Measurements from ENCODE around the gene LEFTY1.
"Not testable (repeated sequence)": the region's sequence is repeated elsewhere in the genome, so short reads cannot be mapped to it uniquely, and the experiment has no call there.

The LEFTY1 gene

DNA sequence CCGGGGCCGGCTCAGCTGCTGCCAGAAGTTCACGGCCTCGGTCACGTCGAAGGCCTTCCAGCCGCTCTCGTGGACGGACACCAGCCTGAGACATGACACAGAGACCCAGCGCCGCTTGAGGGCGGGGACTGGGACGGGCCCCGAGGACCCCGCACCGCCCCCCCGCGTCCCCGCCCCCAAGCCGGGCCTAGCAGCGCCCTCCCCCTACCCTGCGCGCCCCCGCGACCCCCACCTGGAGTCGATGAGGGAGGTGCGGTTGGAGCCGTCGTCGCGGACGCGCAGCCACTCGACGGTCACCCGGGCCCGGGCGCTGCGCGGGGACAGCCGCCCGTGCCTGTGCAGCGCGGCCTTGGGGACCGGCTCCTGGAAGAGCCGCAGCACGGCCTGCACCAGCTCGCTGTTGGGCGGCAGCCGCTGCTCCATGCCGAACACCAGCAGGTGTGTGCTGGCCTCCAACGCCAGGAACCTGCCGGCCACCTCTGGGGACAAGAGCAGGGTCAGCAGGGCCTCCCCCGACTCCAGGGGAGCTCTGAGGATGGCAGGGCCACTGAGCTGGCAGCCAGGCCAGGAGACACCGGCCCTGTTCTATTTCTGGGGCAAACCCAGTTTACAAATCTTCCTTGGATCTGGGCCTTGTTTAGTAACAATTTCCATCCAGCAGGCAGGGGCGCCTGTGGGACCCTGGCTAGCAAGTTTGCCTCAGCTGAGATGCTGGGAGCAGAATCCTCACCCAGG, 1.2 kb downstream of the LEFTY1 start:
- DNase-seq (ENCODE audit: low read depth), result not testable (repeated sequence)

DNA sequence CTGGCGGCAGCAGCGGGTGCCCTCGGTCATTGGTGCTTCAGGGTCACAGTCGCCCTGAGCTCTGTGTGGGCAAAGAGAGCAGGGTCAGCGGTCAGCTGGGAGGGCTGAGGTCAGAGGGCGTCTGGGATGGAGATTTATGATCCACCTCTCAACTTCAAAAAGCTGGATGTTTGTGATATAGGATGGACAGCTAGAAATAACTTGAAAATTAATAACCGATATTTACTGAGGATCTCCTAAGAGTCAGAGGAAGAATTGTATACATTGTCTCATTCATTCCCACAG, 2.0 kb downstream of the LEFTY1 start:
- no peak for DNase-seq (ENCODE audit: low read depth)

DNA sequence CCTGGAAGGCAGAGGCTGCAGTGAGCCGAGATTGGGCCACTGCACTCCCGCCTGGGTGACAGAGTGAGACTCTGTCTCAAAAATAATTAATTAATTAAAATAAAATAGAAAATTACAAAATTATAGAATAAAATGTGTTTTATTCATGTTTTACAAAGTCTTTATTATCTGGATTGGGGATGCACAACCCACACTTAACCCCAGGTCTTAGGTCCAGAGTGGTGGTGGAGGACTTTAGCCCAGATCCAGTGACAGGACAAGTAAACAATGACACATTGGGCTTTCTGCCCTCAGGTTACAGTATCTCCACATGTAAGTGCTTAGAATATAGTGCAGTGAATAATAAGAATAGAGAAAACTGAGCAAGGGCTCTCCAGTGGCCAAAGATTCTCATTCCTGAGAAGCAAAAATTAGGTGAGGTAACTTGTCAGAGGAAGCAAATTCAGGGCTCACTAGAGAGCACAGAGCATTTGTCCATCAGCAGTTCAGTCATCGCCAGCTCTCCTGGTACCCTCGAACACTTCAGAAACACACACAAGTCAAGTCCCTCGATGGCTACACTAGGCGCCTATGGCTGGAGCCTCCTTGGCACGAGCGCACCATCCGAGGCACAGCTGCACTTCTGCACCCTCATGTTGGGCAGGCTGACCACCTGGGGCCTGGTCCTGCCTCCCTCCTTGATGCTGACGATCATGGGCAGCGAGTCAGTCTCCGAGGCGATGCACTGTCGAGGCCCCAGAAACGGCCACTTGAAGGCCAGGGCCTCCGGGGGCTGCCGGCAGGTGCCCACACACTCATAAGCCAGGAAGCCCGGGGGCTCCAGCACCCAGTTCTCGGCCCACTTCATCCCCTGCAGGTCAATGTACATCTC, 2.6 kb downstream of the LEFTY1 start:
- DNase-seq (ENCODE audit: low read depth), result peak; percentile 41

DNA sequence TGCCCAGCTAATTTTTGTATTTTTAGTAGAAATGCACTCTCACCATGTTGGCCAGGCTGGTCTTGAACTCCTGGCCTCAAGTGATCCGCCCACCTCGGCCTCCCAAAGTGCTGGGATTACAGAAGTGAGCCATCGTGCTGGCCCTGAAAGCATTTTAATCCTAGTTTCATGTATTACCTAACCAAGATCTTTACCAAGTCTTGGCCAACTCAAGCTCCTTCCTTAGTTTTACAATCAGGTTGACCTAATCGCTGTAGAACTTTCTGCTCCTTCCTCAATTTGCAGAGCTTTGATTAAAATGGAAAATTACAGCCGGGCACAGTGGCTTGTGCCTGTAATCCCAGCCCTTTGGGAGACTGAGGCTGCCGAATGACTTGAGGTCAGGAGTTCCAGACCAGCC, 3.6 kb downstream of the LEFTY1 start:
- DNase-seq (ENCODE audit: low read depth), result no peak

DNA sequence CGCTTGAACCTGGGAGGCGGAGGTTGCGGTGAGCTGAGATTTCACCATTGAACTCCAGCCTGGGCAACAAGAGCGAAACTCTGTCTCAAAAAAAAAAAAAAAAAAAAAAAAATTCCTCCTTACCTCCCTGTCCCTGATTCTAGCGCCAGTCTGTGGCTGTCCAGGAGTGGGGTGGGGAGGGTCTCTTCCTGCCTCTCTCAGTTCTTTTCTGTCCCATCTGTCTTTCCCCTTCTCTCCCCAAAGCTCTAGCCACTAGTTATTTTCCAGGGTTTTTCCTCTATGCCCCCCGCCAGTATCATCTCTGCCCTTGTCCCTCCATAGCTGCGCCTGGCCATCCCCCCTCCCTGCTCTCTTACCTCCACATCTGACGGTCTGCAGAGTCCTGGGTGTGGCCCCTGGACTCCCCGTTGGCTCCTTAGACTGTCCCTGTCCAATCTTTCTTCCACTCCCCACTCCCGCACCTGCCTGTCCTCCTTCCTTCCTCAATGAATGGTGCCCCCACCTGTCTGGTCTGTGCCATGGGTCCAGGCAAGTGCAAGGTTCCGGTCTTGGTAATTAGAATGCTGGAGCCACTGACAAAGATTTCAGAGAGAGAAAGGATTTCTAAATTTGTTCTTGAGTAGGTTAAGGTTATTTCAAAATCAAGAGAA, 5.2 kb downstream of the LEFTY1 start:
- DNase-seq (ENCODE audit: low read depth), result no peak

DNA sequence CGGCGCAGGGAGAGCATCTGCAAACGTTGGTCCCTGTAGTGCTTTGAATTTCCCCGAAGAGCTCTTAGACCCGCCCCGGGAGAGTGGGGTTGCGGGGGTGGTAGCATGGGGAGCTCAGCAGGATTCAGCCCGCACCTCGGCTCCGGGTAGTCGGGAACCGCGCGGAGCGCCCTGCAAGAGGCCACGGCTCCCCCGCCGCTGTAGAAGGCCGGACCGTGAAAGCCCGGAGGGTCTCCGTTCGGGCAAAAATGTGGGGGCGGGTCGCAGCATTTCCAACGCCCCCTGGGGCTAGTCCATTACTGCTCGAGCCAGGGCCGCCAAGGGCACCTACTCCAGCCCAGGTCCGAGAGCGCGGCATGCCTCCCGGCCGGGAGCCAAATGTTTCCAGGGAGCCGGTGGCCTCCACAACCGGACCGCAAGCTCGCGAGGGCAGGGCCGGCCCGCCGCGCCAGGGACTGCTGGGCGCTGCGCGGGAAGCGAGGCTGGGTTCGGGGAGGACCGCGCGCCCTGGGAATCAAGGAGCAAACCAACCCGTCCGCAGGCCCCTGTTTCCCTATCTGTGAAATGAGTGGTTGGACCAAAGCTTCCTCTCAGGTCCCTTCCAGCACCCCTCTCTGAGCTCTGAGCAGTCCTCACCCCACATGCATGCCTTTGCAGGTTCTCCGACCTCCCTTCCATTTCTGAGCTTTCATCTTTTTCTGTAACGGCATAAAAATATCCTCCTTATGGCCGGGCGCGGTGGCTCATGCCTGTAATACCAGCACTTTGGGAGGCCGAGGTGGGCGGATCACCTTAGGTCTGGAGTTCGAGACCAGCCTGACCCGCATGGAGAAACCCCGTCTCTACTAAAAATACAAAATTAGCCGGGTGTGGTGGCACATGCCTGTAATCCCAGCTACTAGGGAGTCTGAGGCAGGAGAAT, 6.0 kb downstream of the LEFTY1 start:
- DNase-seq (ENCODE audit: low read depth), result peak; percentile 69

DNA sequence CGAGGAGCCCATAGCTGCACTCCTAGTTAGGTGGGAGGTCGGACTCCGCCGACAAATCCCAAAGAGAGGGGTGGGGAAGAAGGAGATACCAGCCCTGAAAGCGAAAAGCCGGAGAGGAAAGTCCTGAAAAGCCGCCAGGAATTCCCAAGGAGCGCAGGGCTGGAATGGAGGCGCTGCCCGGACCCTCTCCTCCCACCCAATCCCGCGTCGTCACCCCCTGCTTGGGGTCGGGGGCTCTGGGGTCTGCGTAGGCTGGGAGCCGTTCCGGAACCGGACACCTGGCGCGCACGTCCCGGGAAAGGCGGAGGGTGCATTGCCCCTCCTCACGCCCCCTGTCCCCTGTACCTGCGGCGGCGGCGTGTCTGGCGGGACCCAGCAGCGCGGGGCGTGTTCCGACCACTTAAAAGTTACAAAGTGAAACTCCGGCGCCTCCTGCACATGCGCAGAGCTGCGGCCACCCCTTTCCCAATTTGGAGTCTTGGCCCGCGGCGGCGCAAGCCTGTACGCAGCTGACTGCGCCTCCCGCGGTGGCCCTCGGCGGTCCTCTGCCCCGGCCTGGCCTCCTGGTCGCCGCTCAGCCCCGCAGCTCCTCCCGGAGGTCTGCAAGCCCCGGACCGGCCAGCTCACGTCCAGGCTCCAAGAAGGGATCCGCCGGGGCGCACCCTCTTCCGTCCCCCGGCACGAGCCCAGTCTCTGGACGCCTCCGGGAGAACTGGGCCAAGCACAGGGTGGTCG, 6.8 kb downstream of the LEFTY1 start, which contains the start of gene TMEM63A:
TSS of gene TMEM63A (minus strand) at position 422 of the 735 bp plus-strand sequence. CDS start 4,800 bp downstream, outside the sequence.
- DNase-seq (ENCODE audit: low read depth), result peak; percentile 85

DNA sequence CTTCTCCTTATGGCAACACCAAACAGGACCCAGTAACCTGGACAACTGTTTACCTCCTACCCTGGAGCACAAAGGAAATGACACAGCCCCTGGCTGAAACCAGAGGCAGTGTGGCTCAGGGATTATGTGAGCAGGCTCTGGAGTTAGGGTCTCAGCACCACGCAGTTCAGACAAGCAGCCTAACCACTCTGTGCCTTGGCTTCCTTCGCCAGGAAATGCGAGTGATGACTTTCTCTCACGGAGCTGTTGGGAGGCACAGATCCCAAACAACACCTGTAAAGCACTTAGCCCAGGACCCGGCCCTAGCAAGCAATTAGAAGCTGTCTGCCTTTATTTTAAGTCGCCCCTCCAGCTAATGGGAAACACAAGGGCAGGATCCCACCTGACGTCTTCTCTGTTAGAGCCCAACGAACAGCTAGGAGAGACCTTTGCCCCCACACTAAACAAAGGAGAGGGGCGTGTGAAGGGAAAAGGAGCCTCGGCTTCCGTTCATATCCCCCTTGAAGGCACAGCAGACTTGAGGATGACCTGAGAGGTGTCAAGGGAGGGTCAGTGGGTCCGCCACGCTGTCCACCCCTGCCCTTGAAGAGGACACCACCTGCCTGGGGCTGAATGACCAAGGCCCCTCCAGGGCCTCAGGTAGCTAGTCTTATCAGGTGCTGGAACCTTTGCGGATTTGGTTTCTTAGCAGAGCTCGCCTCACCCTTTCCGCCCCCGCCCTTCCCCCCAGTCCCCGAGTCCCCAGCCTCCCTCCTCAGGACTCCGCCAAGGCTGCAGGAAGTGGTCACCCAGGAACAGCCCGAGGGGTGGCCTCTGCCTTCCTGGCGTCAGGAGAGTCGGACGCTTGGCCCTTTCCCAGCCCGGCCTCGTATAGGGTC, 7.6 kb downstream of the LEFTY1 start:
- peak; percentile 73 for DNase-seq (ENCODE audit: low read depth)

DNA sequence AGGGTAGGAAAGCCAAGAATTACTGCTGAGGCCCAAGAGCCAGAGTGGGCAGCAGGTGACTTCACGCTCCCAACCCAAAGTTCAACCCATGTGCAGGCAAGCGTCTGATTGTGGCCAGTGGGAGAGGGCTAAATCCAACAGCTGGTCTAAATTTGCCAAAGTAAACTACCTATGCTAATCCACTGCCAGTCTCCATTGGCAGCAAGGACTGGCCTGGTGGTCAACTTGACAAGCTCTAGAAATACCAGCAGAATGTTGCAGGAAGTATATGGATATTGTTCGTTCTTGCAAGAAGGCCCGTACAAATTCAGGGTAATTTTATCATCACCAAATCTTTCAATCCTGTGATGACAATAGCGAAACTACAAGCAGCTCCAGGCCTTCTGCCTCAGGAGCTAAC, 8.3 kb downstream of the LEFTY1 start:
- DNase-seq (ENCODE audit: low read depth), result no peak

DNA sequence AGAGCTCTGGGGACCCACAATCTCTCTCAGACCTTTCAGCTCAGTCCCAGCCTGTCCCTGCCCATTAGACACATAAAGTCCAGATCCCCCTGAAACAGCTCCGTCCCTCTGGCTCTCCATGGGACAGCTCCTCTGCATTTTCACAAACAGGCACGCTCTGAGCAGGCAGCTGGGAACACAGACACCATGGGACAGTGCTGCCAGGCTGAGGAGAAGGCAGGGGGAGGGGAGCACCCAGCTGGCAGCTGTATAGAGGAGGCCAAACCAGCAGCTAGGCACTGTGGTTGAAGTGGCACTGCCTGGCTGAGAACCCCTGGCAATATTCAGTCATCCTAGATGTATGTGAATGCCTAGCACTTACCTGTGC, 8.7 kb downstream of the LEFTY1 start:
- no peak for DNase-seq (ENCODE audit: low read depth)

DNA sequence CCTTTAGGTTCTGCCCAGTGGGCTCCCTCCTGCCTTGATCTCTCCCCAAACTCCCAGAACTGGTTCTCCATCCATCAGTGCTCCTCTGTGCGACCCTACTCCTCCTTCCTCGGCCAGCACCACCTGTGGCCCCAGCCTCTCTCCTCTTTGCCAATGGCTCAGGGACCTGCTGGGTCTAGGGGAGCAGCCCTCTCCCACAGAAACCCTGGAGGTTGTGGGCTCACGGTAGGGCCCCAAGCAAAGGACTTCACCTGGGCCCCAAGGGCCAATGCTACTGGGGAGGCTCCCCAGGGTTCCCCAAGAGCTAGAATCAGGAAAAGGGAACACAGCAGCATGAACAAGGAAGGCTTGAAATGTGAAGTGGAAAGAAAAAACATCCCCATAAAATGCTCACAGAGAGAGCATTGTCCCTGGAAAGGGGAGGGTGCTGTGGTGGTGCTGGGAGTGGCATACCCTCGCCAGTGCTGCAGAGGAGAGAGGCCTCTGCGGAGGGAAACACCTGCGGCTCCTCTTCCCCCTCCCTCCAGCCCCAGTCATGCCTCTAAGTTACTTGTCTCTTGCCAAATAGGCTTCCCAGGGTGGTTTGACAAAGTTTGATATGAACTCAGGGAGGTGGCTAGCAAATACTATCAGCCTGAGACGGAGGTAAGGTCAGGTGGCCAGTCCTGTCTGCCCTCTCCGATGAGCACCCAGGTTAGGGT, 9.3 kb downstream of the LEFTY1 start:
- DNase-seq (ENCODE audit: low read depth), result no peak

DNA sequence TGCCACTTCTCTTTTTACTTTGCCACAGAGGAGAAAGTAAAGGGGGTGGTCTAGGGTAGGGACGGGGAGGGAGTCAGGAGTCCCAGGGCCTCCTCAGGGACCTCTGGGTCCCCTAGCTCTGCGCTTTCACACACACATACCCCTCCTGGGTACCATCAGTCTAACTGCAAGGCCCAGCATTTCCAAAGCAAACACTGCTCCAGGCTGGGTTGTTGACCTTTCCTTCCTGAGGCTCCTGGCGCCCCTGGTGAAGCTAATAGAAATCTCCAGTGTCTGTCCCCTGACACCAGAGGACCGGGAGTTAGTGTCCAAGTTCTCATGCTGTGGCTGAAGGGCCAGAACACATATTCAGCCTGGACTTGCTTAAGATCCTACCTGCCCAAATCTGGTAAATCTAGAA, 10.7 kb downstream of the LEFTY1 start:
- DNase-seq (ENCODE audit: low read depth), result no peak

DNA sequence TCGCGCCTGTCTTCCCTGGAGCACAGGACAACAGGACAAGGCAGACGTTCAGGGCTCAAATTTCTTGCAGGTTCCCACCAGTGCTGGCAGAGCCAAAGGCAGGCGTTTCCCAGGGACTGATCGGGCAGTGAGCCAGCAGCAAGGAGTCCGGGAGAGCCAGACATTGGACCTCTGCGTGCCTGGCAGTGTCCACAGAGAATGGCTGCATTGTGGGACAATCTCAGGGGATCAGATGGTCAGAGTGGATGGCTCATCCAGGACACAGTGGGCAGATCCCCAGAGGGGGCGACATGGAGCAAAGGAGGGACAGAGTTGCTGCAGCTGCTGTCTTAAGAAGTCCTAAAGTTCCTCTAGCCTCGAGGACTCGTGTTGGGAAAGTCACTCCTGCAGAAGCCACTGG, 11.4 kb downstream of the LEFTY1 start:
- DNase-seq (ENCODE audit: low read depth), result peak; percentile 59

DNA sequence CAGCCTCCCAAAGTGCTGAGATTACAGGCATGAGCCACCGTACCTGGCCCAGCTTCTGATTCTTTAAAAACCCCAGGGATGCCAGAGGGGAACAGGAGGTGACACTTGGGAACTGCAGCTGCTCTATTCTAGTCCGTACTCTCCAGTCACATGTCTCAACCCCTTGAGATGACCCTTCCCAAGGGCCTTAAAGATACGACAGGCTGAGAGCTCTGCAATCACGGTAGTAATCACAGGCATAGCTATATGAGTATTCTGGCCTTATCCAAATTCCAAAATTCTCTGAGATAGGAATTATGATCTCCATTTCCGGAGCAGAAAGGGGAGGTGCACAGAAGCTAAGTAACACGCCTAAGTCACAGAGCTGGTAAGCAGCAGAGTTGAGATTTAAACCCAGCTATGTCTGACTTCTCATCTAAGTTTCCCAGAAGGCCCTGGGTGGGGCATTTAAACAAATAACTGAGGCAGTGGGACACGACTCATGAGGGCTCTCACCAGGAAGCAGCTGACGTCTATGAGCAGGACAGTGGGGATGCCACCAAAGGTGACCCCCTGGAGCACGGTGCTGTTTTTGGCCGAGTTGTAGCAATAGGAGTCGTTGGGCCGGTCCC, 11.9 kb downstream of the LEFTY1 start:
- no peak for DNase-seq (ENCODE audit: low read depth)

DNA sequence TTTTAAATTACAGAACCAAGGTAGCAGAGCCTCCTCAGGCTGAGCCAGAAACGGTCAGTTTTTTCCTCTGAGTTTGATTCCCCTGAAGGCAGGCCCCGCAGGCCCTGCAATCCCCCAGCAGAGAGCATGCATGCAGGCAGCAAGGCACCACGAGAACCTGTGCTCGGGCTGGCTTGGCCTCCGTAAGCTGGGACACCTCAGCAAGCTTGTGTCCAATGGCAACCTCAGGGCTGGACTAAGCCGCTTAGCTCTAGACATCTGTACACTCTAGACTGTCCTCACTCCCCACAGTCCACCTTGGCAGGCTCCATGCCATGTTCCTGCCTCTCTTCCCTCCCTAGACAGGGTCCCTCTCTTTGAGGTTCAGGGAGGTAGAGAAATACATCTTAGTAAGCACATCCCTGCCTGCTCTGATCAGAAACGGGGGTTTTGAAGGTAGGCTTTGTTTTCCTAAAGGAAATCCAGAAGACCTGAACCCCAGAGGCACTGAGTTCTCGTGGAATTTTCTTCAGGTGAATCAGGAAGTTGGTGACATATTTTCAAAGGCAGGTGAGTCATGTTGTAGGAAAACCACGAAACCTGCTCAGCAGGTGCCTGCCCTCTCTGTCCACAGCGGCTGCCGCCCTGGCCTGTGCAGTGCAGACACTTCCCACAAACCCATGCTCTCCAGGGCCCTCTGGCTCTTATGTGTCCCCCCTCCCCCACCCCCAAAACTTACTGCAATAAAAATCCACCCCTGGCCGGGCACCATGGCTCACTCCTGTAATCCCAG, 13.7 kb downstream of the LEFTY1 start:
- DNase-seq (ENCODE audit: low read depth), result peak; percentile 29

DNA sequence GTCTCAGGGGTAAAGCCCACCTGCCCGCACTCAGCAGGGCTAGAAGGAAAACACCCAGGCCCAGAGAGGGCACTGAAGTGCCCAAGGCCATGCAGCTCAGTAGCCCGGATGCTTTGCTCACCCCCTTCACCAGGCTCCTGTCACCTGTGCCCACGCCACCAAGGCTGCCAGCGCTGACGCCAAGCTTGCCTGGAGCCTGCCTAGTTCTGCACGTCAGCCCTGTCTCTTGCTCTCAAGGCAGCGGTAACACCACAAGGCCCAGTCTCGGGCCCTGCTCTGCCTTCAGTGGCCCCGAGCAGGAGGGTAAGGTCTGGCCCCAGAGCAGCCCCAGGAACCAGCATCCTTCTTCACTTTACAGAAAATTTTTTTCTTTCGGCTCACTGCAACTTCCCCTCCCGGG, 14.5 kb downstream of the LEFTY1 start:
- DNase-seq (ENCODE audit: low read depth), result no peak

DNA sequence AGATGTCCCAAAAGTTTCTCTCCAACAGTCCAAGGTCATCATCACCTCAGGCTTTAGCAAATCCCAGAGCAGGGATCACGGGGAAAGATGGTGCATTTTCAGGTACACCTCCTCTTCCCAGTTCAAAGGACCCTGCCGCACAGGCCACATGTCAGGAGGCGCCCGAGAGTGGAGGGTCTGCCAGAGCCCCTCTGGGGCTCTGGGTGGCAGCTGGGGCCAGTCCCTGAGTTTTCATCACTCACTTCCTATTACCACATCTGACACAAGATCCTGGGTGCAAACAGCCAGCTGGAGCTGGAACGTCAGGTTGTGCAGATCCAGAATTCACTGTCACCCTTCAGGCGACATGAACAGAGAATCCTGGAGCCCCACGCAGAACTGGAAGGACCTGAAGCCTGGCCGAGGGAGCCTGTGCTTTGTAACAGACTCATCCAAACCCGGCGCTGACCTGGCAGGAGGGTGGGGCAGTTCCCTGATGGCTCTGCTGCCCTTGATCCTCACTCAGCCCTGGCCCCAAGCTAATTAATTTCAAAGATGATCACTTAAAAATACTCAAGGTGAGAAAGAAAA, 15.6 kb downstream of the LEFTY1 start:
- DNase-seq (ENCODE audit: low read depth), result no peak

DNA sequence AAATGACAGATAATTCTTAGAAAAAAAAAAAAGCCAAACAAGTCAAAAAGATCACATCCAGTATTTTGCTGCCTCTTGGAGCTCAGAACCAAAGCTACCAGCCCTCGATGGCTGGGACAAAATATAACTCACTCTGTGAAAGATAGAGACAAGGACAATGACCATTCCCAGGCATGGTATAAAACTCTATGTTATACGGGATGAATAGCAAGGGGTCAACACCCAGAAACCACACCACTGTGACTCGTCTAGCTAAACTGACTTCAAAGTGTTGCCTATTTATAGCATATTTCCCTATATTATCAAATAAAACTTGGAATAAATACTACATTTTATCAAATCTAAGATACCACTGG, 16.9 kb downstream of the LEFTY1 start:
- no peak for DNase-seq (ENCODE audit: low read depth)
